NCI-H345 treated with DMSO at 0.1 percent for 48 hours (cell line): Measurements from ENCODE around the gene CLDN11.

ENCODE experiments used
- DNase-seq: peaks from one replicate; lab custom pipeline; 2025; ENCODE audit not compliant: unreplicated experiment; lab: John Stamatoyannopoulos, UW

The CLDN11 gene

GRCh38 chr3:170470063-170471016 is 51.7 kb downstream of the CLDN11 start:
- peak; percentile 20 for DNase-seq

DNA sequence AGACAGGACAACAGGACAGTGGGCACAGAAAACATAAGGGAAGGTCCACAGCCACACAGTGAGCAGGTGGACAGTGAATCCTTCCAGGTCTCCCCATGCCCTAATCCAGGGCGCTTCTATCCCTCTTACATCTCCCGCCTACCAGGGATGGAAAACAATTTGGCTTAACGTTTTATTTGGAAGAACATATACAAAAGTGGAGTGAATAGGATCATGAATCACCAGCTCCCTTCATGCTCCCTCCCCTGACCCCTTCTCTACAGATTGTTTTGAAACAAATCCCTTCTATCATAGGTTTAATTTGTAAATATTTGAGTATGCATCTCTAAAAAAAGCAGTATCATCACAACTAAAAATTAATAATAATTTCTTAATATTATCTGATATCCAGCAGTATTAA is 52.5 kb downstream of the CLDN11 start:
- no peak for DNase-seq

- no peak for DNase-seq
These were observed 54.7 kb downstream of the CLDN11 start for GRCh38 chr3:170473358-170473757.

- no peak for DNase-seq
These were observed 56.5 kb downstream of the CLDN11 start for GRCh38 chr3:170475092-170475685.

DNA sequence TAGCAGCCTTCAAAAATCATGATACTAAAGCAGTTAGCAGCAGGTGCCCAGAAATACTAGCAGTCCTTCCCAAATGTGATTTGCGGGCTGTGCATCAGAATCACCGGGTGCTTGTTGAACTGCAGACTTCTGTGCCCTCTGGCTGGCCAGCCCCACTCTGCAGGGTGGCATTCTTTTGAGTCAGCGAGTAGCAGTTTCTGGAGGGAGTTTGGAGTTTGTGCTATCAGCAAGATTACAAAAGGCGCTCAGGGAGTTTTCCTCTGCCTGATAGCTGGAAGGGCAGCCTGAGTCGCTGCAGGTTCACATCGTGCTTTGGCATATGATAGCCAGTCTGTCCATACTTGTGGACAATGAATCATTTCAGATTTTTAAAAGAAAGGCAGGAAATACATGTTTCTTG is 57.6 kb downstream of the CLDN11 start:
- no peak for DNase-seq

GRCh38 chr3:170477395-170477794 is 58.7 kb downstream of the CLDN11 start:
- no peak for DNase-seq

GRCh38 chr3:170480111-170480510 is 61.4 kb downstream of the CLDN11 start:
- no peak for DNase-seq

- no peak for DNase-seq
These were observed 63.5 kb downstream of the CLDN11 start for GRCh38 chr3:170482199-170482598.

GRCh38 chr3:170483485-170484262 is 65.0 kb downstream of the CLDN11 start:
- no peak for DNase-seq
